MM.1S (cell line): ENCODE results near the gene LRRC8D.

Experiments
- CTCF ChIP-seq: fragments of 300-600 bp; sonication (generic); IDR thresholded peaks from 2 replicates; pipeline ENCODE4 v1.5.1; 2016; ENCODE audit warnings: antibody characterized with exemption, low read length, mixed read lengths
- EZH2 ChIP-seq: fragments of 300-600 bp; sonication (generic); optimal IDR thresholded peaks from 2 replicates; pipeline ENCODE3; 2017; ENCODE audit warnings: low read depth, mild to moderate bottlenecking, antibody characterized with exemption, low read length, mixed read lengths

- TF ChIP-seq CTCF (no peak), EZH2 (no peak)
These were observed 119.0 kb downstream of the LRRC8D start for GRCh38 chr1:89939693-89940438.
